Stimulated activated CD8-positive, alpha-beta memory T cell treated with anti-CD3 and anti-CD28 coated beads, Interleukin-12 subunit alpha, Interleukin-12 subunit beta, amount 100 ng/mL, for 24 hours (primary cell): ENCODE results near the gene SUMF1.
"Not testable (repeated sequence)": the region's sequence is repeated elsewhere in the genome, so short reads cannot be mapped to it uniquely, and the experiment has no call there.

ENCODE experiments used
- DNase-seq: peaks from one replicate; pipeline ENCODE4 v3.0.0-alpha.2; 2020; ENCODE audit errors: extremely low read depth

Gene SUMF1

GRCh38 chr3:4461468-4462090 is 5.5 kb downstream of the SUMF1 start:
- no peak for DNase-seq

DNA sequence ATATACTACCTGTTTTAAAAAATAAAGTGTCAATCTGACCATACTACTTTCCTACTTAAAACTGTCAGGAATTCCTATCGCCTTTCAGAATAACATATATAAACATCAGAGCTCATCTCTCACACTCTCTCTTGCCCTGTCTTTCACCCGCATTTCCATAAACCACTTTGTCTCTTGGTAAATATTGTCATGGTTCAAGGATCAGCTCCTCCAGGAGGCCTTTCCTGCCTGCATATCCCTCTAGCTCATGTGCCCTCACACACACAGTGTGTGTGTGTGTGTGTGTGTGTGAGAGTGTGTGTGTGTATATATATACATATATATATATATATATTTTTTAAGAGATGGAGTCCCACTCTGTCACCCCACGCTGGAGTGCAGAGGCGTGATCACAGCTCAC is 6.7 kb downstream of the SUMF1 start:
- no peak for DNase-seq

GRCh38 chr3:4458961-4459360 is 8.1 kb downstream of the SUMF1 start:
- DNase-seq = no peak

DNA sequence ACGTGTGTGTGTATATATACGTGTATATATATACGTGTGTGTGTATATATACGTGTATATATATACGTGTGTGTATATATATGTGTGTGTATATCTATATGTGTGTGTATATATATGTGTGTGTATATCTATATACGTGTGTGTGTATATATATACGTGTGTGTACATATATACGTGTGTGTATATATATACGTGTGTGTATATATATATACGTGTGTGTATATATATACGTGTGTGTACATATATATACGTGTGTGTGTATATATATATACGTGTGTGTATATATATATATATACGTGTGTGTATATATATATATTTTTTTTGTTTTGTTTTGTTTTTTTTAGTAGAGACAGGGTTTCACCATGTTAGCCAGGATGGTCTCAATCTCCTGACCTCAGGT is 10.3 kb downstream of the SUMF1 start:
- not testable (repeated sequence) for DNase-seq

DNA sequence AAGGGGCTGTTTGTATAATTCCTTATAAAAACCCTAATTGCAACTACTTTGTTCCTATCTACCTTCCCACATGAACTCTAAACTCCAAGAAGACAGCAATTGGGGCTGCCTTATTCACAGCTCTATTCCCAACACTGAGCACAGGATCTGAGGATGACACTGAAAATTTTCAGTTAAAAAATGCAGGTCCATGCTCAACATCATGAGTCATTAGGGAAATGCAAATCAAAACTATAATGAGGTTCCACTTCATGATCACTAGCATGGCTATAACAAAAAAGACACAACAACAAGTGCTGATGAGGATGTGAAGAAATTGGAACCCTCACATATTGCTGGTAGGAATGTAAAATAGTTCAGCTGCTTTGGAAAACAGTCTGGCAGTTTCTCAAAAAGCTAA is 12.9 kb downstream of the SUMF1 start:
- no peak for DNase-seq

DNA sequence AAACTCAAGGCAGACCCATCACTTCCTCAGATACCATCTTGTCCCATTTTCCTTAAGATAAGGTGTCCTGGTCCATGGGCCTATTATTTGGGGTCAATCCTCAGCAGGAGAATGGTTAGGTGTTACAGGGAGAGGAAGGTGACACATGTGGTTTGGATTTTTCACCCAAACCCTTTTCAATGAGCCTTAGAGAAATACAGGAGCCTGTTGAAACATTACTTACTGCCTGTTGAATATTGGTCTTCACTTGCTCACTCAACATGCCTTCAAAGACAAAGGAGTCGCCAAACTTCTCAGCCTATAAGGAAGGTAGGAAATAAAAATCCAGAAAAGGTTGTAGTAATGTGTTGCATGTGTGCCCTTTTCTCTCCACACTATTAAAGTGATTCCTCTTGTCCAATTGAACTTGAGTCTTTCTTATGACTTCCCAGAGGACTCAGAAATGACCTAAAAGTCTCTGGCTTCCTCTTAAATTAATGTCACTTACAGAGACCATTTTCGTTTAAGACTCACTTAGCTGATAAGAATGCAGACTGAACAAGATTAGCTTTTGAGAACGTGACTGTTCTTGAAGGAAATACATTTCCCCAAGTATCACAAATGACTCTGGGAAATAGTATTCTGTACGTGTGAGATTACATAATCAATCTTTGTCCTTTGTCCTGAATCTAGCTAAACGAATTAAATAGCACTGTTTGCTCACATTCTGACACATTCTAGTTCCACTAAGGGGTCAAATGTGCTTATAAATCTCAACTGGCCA is 17.8 kb downstream of the SUMF1 start:
- DNase-seq = no peak

DNA sequence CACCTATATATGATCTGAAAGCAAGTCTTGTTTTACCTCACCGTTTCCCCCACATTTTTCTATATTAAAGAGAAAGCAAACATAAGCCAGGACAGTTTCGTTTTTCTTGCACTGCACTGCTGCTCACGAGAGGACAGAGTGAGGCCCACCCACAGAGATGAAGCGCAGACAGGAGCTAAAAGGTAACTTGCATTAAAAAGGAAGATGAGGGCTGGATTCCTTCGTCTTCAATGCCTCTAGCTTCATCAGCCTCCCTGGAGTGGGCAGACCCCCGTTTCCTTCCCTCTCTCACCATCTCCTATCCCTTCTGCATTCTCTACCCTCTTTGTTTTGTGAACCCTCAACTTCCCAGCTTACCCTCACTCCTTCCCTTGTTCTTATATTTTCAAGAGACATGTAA is 18.9 kb downstream of the SUMF1 start:
- DNase-seq = no peak

GRCh38 chr3:4447295-4447999 is 19.6 kb downstream of the SUMF1 start:
- DNase-seq = no peak

DNA sequence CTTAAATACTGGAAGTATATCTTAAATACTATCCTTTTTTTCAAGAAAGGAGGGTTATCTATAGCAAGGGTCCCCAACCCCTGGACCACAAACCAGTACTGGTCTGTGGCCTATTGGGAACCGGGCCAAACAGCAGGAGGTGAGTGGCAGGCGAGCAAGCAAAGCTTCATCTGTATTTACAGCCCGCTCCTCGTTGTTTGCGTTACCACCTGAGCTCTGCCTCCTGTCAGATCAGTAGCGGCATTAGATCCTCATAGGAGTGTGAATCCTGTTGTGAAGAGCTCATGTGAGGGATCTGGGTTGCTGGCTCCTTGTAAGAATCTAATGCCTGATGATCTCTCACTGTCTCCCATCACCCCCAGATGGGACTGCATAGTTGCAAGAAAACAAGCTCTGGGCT is 26.1 kb downstream of the SUMF1 start:
- DNase-seq = no peak

DNA sequence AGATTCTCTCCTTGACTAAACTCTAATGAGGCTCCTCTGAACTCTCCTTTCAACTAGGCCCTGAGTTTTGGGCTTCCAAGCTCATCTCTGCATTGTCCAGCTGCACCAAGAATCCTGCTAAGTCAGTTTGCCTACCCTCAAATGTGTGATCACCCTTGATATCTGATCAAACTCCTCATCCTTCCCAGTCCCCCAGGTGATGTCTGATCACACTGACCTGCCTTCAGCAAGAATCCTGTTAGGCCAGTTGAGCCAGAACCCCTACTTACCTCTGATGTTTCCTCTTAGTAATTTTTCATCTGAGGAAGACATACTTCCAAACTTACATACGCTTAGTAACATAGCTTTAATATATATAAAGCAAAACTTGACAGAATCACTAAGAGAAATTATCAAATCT is 28.8 kb downstream of the SUMF1 start:
- no peak for DNase-seq

GRCh38 chr3:4432259-4432658 is 34.8 kb downstream of the SUMF1 start:
- DNase-seq = no peak

DNA sequence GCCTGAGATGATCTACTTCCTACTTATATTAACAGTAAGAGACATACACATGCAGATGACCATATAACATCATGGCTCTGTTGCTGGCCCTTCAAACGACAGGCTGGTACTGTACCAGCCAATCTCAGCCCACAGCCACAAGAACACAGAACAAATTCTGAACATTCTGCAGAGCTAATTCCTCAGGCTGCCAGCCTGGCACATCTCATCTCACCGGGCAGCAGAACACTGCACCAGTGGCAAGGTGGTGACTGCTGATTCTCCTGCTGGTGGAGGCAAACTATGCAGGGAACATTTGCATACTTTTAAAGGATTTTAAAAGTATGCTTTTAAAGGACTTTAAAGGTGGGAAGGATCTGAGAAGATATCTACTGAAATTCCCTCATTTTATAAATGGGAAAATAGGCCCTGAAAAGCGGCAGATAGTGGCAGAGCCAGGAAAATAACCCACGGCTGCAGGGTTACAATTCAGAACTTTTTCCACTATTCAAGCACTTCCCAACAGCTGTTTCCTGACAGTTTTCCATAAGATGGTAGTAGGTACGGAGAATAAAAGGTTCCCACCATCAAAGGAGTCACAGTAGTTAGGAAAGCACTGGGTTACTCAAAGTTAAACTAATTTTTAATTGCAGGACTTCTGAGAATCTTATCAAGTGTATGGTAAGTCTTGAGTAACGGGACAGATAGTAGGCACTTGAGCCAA is 37.3 kb downstream of the SUMF1 start:
- no peak for DNase-seq

DNA sequence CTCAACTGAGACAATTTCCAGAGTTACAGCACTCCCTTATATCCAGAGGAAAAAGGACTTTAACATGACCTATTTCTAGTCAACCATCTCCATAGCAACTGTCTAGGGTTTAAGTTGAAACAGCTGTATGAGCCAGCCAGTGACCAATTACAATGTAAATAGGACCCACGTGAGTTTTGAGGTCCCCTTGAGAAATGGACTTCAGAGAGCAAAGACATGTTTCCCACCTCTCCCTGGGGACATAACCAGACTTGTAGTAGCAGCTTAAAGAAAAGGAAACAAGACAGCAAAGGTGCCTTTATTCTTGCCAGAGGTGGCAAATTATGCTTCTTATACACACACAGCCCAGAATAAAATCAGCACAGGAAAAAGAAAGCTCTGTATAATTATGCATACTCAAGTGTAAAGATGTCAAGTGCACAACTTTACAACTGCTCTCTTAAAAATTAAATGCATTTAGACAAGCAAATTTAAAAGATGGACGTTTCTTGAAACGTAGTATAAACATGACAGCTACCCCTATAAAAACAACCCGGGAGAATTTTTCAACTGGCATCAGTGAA is 40.2 kb downstream of the SUMF1 start:
- DNase-seq = no peak

DNA sequence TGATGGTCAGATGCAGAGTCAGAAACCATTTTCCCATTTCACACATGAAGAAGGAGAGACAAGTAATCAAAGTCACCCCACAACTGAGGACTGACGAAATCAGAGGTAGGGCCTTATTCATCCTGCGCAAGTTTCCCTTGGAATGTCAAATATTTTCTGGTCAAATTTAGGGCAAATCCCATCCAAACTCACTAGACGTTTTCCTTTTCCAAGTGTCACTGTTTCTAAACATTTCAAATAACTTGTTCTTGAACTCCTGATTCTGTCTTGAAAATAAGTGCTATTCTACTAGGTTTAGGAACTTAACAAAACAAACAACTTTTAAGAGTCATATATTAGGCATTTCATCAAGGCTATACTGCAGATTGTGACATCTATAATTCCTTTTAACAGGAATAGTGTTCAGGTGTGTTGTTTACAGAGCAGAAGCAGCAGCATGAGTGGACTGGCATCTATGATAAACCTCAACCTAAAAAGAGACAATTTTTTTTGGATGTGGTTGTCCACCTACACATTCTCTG is 40.7 kb downstream of the SUMF1 start:
- DNase-seq = no peak

- DNase-seq = no peak
These were observed 41.4 kb downstream of the SUMF1 start for GRCh38 chr3:4425707-4426106.

GRCh38 chr3:4425055-4425454 is 42.0 kb downstream of the SUMF1 start:
- no peak for DNase-seq

GRCh38 chr3:4421121-4421520 is 45.9 kb downstream of the SUMF1 start:
- DNase-seq = no peak

- DNase-seq = no peak
These were observed 47.1 kb downstream of the SUMF1 start for GRCh38 chr3:4419920-4420319.

DNA sequence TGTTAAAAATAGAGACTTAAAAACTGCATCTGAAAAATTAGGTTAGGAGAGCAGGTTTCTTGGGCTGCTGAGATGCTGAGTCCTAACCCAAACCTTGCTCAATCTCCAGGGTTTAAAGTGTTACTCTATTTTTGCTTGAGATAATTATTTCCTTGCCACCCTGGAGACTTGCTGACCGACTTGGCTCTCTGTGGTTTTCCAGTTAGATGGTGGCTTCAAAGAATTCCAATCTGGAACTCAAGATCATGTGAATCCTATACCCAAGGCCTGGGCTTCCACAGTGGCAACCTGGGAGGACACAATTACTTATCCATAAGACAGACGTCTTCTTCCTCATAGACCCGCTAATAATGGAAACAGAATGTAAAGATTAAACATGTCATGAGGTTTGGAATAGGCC is 47.7 kb downstream of the SUMF1 start:
- no peak for DNase-seq

- no peak for DNase-seq
These were observed 48.9 kb downstream of the SUMF1 start for GRCh38 chr3:4418156-4418555.

DNA sequence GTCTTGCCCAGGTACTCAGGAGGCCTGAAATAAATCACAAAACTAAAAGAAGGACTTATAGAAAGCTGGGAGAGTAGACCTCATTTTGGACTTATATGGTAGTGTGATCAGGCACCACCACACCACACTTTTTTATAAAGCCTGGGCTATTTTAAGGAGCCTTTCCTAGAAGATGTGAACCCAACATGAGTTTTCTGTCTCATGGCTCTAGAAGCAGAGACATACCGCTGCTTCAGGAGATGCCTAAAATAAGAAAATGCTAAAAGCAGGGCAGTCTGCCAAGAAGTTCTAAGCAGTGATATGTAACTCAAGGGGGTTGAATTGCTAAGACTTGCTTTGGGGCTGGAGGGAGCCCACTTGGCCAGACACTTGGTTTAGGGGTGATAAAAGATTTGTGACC is 49.6 kb downstream of the SUMF1 start:
- DNase-seq = no peak

- no peak for DNase-seq
These were observed 50.1 kb downstream of the SUMF1 start for GRCh38 chr3:4416961-4417360.
